Cardiac fibroblast (primary cell): ENCODE measurements around the gene NCK2.
A peak's percentile ranks its signal among the peaks of the same experiment; 100 is the strongest.

ENCODE experiments used
- DNase-seq, 2 donors: peaks; one replicate each; pipeline versions ENCODE4 v3.0.0 to v3.0.0-alpha.2; 2010; ENCODE audit warnings: low read depth in 2 of 2
- H3K4me3 ChIP-seq, 2 donors: replicated peaks in 1 of 2; 1 replicate in 1 of 2; 2 replicates in 1 of 2; pipeline ENCODE4 v1.5.1; 2011; ENCODE audit warnings: low read depth in 2 of 2, low read length in 2 of 2, mild to moderate bottlenecking in 2 of 2, moderate library complexity in 1 of 2
- TF ChIP-seq, protein P1 (sequence below): IDR thresholded peaks from one replicate; pipeline ENCODE4 v1.5.1; 2011; ENCODE audit warnings: low read depth, mild to moderate bottlenecking, low read length, inconsistent platforms

Gene NCK2

GRCh38 chr2:105924932-105925331 is 180.2 kb downstream of the NCK2 start:
- TF ChIP-seq, protein P1, sequence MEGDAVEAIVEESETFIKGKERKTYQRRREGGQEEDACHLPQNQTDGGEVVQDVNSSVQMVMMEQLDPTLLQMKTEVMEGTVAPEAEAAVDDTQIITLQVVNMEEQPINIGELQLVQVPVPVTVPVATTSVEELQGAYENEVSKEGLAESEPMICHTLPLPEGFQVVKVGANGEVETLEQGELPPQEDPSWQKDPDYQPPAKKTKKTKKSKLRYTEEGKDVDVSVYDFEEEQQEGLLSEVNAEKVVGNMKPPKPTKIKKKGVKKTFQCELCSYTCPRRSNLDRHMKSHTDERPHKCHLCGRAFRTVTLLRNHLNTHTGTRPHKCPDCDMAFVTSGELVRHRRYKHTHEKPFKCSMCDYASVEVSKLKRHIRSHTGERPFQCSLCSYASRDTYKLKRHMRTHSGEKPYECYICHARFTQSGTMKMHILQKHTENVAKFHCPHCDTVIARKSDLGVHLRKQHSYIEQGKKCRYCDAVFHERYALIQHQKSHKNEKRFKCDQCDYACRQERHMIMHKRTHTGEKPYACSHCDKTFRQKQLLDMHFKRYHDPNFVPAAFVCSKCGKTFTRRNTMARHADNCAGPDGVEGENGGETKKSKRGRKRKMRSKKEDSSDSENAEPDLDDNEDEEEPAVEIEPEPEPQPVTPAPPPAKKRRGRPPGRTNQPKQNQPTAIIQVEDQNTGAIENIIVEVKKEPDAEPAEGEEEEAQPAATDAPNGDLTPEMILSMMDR, result no peak
- H3K4me3 ChIP-seq, result no peak overlapping the region
- no peak for DNase-seq

DNA sequence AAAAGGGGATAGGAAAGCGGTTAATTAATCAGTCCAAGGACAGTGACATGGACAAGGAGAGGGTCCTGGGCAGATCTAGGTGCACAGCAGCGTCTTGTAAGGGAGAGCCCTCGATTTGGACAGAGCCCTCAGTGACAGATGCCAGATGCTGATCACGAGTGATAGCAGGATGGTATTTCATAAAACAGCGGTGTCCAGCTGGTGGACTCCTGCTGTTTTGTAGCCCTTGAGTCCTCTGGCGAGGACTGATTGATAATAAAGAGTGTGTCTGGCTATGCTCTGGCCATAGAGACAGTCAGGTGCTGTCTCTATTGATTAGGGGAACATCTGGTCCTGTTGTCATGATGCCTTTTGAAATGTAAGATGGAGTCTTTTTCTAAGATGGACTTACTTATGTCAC is 180.7 kb downstream of the NCK2 start:
- no peak for DNase-seq
- no peak overlapping the region for H3K4me3 ChIP-seq
- TF ChIP-seq, protein P1, result no peak

- H3K4me3 ChIP-seq, result no peak overlapping the region
- TF ChIP-seq, protein P1, result no peak
- DNase-seq, result no peak
Observed at GRCh38 chr2:105926960-105927678, 182.4 kb downstream of the NCK2 start.

GRCh38 chr2:105928086-105928485 is 183.4 kb downstream of the NCK2 start:
- TF ChIP-seq, protein P1, result no peak
- H3K4me3 ChIP-seq, result no peak overlapping the region
- no peak for DNase-seq

GRCh38 chr2:105928563-105928962 is 183.9 kb downstream of the NCK2 start:
- no peak overlapping the region for H3K4me3 ChIP-seq
- TF ChIP-seq, protein P1, result no peak
- no peak for DNase-seq

- TF ChIP-seq, protein P1, result no peak
- no peak overlapping the region for H3K4me3 ChIP-seq
- DNase-seq, result peak; percentile 25 to 58
Observed at GRCh38 chr2:105929516-105929915, 184.8 kb downstream of the NCK2 start.

GRCh38 chr2:105932582-105932981 is 187.9 kb downstream of the NCK2 start:
- DNase-seq, result no peak
- TF ChIP-seq, protein P1, result no peak
- H3K4me3 ChIP-seq, result no peak overlapping the region
